Pancreas (tissue), 10 donors: Measurements from ENCODE around the gene MYO1H. TPM values are rescaled to one million over a fixed set of nuclear protein-coding genes. Genes with fewer than 3 reads are reported as not detected.

Source experiments
- ATAC-seq, 4 donors: fragments of 200-7000 bp; cut with Tn5 transposase; one replicate each; pipeline versions ENCODE4 v1.8.0 to v1.9.1; 2020; ENCODE audit warnings: mild to moderate bottlenecking in 4 of 4, moderate library complexity in 4 of 4
- DNase-seq, 6 donors: peaks; one replicate each; pipeline ENCODE4 v3.0.0-alpha.2; 2020
- FAIRE-seq: peaks from 2 replicates; lab custom pipeline; 2012; peaks lifted over from hg19 to GRCh38; lab: Jason Lieb, UNC
- H3K27ac ChIP-seq, 4 donors: fragments of 200-600 bp; sonication (generic); 1 replicate in 3 of 4; 2 replicates in 1 of 4; pipeline versions ENCODE4 v1.5.0 to v1.8.0; 2020
- H3K27me3 ChIP-seq, 4 donors: fragments of 200-600 bp; one replicate each; pipeline ENCODE4 v1.8.0; 2021
- H3K36me3 ChIP-seq, 3 donors: fragments of 200-600 bp; sonication (generic) in 1 of 3; one replicate each; pipeline versions ENCODE4 v1.5.0 to v1.8.0; 2020 to 2021
- H3K4me1 ChIP-seq, 3 donors: fragments of 200-600 bp; one replicate each; pipeline ENCODE4 v1.8.0; 2021
- H3K4me3 ChIP-seq, 4 donors: fragments of 200-600 bp; sonication (generic) in 2 of 4; one replicate each; pipeline versions ENCODE4 v1.5.0 to v1.8.0; 2020 to 2021
- H3K9me3 ChIP-seq, 4 donors: fragments of 200-600 bp; one replicate each; pipeline ENCODE4 v1.8.0; 2021
- CTCF ChIP-seq, 4 donors: fragments of 200-600 bp; sonication (generic) in 3 of 4; IDR thresholded peaks; one replicate each; pipeline versions ENCODE4 v1.5.0 to v1.8.0; 2021; ENCODE audit warnings: antibody characterized with exemption in 4 of 4
- WGBS, 2 donors: extraction: QIAGEN DNeasy Blood & Tissue Kit; methylation state at CpG; one replicate each; pipeline ENCODE4 v1.1.7; 2013; 5-methylcytosine and 5-hydroxymethylcytosine counted together
- intact Hi-C, 3 donors: fragments of 100-400 bp; cut with DNase I; formaldehyde crosslinking; loops; one replicate each; pipeline versions ENCODE4 v1.11.1 to v1.14.2; 2022
- polyA plus RNA-seq, 2 donors: library from polyadenylated mRNA; stranded (reverse); fragments of 200-250 nt; gene quantifications; one replicate each; pipeline ENCODE4 v1.2.3, GENCODE V29; 2013
- total RNA-seq, 6 donors: library from RNA; stranded (reverse); fragmentation: NEBNext Ultra II Directional in 4 of 6; extraction: Animal tissue kit (Norgen Biotek cat#: 25700) in 4 of 6; gene quantifications; one replicate each; pipeline versions ENCODE4 v1.2.1 to v1.2.4, GENCODE V29; 2021 to 2023
- donor health status: healthy with polysubstance abuse.
- donor health status: DM: no; HTN: no; CAD: no; lungs with moderate emphysema.
- donor health status: DM: no; HTN: no; CAD: no.
- donor health status: control.
- donor health status: control.
- donor health status: Bipolar disorder and iron deficiency.
- donor health status: DM: yes; HTN: yes; CAD: no.
- donor health status: DM: no; HTN: no; CAD: no.
- donor health status: DM: no; HTN: no; CAD: no.
- donor health status: DM: yes; HTN: yes; CAD: no.

The MYO1H gene
- total and polyA plus RNA-seq, 8 donors = 0.07 TPM; not detected in 7

- Histone ChIP-seq H3K9me3 (no peaks in the 10 kb centered on the region), H3K27ac (no peak overlapping the region), H3K27me3 (no peaks in the 10 kb centered on the region), H3K4me1 (peaks cover 0 to 16% (median 7%) of the 10 kb centered on the region in 3 donors), H3K4me3 (no peak overlapping the region), H3K36me3 (no peaks in the 10 kb centered on the region)
- ATAC-seq (no peak), DNase-seq (no peak), FAIRE-seq (no peak)
- intact Hi-C loops = no loop called here
- WGBS, 2 donors = 84 to 91% methylated on average over 7 of the region's 7 CpGs
- TF ChIP-seq CTCF (IDR thresholded peaks at IDR 0.05) = no peak
Measured at GRCh38 chr12:109475121-109475520, 127.4 kb downstream of the MYO1H start.

- DNase-seq (no peak), ATAC-seq (peak in 1 of 4 donors; percentile 6), FAIRE-seq (no peak)
- peaks cover 0 to 16% (median 7%) of the 10 kb centered on the region in 3 donors for H3K4me1 ChIP-seq
- peak overlapping the region; percentile 78 to 100 (median 88) for H3K4me3 ChIP-seq
- H3K9me3 ChIP-seq = no peaks in the 10 kb centered on the region
- no peaks in the 10 kb centered on the region for H3K27me3 ChIP-seq
- no peak overlapping the region for H3K27ac ChIP-seq
- H3K36me3 ChIP-seq = no peaks in the 10 kb centered on the region
- 14% methylated on average over 19 of the region's 19 CpGs for WGBS, 2 donors
- intact Hi-C loops = no loop called here
- no peak for TF ChIP-seq CTCF (IDR thresholded peaks at IDR 0.05)
Measured at GRCh38 chr12:109475993-109476806, 128.5 kb downstream of the MYO1H start.

- DNase-seq = no peak
- H3K4me1 ChIP-seq = peaks cover 0 to 16% (median 7%) of the 10 kb centered on the region in 3 donors
- FAIRE-seq = no peak
- no peaks in the 10 kb centered on the region for H3K27me3 ChIP-seq
- peak overlapping the region in 3 of 4 donors; percentile 87 to 95 (median 93) for H3K27ac ChIP-seq
- no peak for TF ChIP-seq CTCF (IDR thresholded peaks at IDR 0.05)
- H3K36me3 ChIP-seq = peaks cover 0 to 2% (median 0%) of the 10 kb centered on the region in 3 donors
- intact Hi-C loops = no loop called here
- WGBS, 2 donors = 1 to 2% methylated on average over 11 of the region's 11 CpGs
- peak overlapping the region; percentile 78 to 100 (median 88) for H3K4me3 ChIP-seq
- peak in 3 of 4 donors; percentile 2 to 20 (median 4) for ATAC-seq
- no peaks in the 10 kb centered on the region for H3K9me3 ChIP-seq
Measured at GRCh38 chr12:109476807-109477184, 129.1 kb downstream of the MYO1H start.

GRCh38 chr12:109477185-109477962, 129.7 kb downstream of the MYO1H start, which contains the start of the genes KCTD10 and UBE3B:
KCTD10 (minus strand) TSS chr12:109477300; CDS start chr12:109477262, 38 bp downstream.
UBE3B (plus strand) TSS chr12:109477634; CDS start chr12:109483552, 5,918 bp downstream.
- peak; percentile 99 for ATAC-seq
- Histone ChIP-seq H3K9me3 (no peaks in the 10 kb centered on the region), H3K27me3 (no peaks in the 10 kb centered on the region), H3K4me1 (peaks cover 0 to 16% (median 7%) of the 10 kb centered on the region in 3 donors), H3K36me3 (peaks cover 0 to 5% (median 0%) of the 10 kb centered on the region in 3 donors), H3K4me3 (peak within 1 kb of the TSS; percentile 78 to 100 (median 88)), H3K27ac (peak within 1 kb of the TSS; percentile 87 to 95 (median 92))
- FAIRE-seq = no peak
- intact Hi-C loops = no loop called here
- no peak for TF ChIP-seq CTCF (IDR thresholded peaks at IDR 0.05)
- peak; percentile 80 to 94 (median 85) for DNase-seq
- WGBS, 2 donors = 0 to 1% methylated on average over 54 of the region's 54 CpGs
